Neuronal stem cell (in vitro differentiated cells): Measurements from ENCODE around the gene PTPRU.
A peak's percentile ranks its signal among the peaks of the same experiment; 100 is the strongest.

ENCODE experiments used
- DNase-seq: peaks from one replicate; pipeline ENCODE4 v3.0.0-alpha.2; 2013; ENCODE audit warnings: low spot score
- H2AFZ ChIP-seq: one replicate; pipeline ENCODE4 v1.6.1; 2013; ENCODE audit warnings: mild to moderate bottlenecking, low read length, inconsistent platforms
- H2AK5ac ChIP-seq: 2 replicates; pipeline ENCODE4 v1.6.1; 2013; ENCODE audit warnings: low read depth, mild to moderate bottlenecking, inconsistent platforms, low read length, moderate library complexity, mixed read lengths
- H2BK120ac ChIP-seq: 2 replicates; pipeline ENCODE4 v1.6.1; 2013; ENCODE audit warnings: low read depth, mild to moderate bottlenecking, inconsistent platforms, low read length, moderate library complexity, mixed read lengths
- H2BK12ac ChIP-seq: one replicate; pipeline ENCODE4 v1.6.1; 2013; ENCODE audit warnings: low read length, inconsistent platforms
- H2BK15ac ChIP-seq: 2 replicates; pipeline ENCODE4 v1.6.1; 2013; ENCODE audit warnings: mild to moderate bottlenecking, low read length, inconsistent platforms, mixed read lengths
- H2BK5ac ChIP-seq: one replicate; pipeline ENCODE4 v1.6.1; 2013; ENCODE audit warnings: inconsistent platforms, mild to moderate bottlenecking, low read length, moderate library complexity
- H3K14ac ChIP-seq: one replicate; pipeline ENCODE4 v1.6.1; 2013; ENCODE audit warnings: low read length, inconsistent platforms
- H3K18ac ChIP-seq: 2 replicates; pipeline ENCODE4 v1.6.1; 2013; ENCODE audit warnings: low read length, inconsistent platforms
- H3K23ac ChIP-seq: 2 replicates; pipeline ENCODE4 v1.6.1; 2013; ENCODE audit warnings: low read depth, mild to moderate bottlenecking, mixed read lengths, low read length, inconsistent platforms; ENCODE audit not compliant: poor library complexity
- H3K27ac ChIP-seq: replicated peaks from 3 replicates; pipeline ENCODE4 v1.5.1; 2013; ENCODE audit warnings: low read length, inconsistent platforms
- H3K27me3 ChIP-seq, 3 experiments: 2 replicates each; pipeline ENCODE4 v1.6.1; 2013; ENCODE audit warnings: low read length in 3 of 3, mild to moderate bottlenecking in 2 of 3, inconsistent platforms in 1 of 3, low read depth in 1 of 3, mixed read lengths in 1 of 3, moderate library complexity in 1 of 3; ENCODE audit not compliant: control insufficient read depth in 3 of 3, insufficient read depth in 3 of 3
- H3K36me3 ChIP-seq, 2 donors: replicated peaks in 1 of 2; 2 replicates each; pipeline ENCODE4 v1.6.1; 2013; ENCODE audit warnings: low read length in 2 of 2; ENCODE audit not compliant: control insufficient read depth in 2 of 2, insufficient read depth in 2 of 2
- H3K4ac ChIP-seq: 2 replicates; pipeline ENCODE4 v1.6.1; 2013; ENCODE audit warnings: inconsistent platforms, mild to moderate bottlenecking, low read length, moderate library complexity
- H3K4me1 ChIP-seq, 2 donors: 1 replicate in 1 of 2; 2 replicates in 1 of 2; pipeline ENCODE4 v1.6.1; 2013; ENCODE audit warnings: low read length in 2 of 2, low read depth in 1 of 2; ENCODE audit not compliant: control insufficient read depth in 2 of 2, insufficient read depth in 1 of 2
- H3K4me2 ChIP-seq: one replicate; pipeline ENCODE4 v1.6.1; 2013; ENCODE audit warnings: mild to moderate bottlenecking, low read length, inconsistent platforms; ENCODE audit not compliant: insufficient read depth, poor library complexity, severe bottlenecking
- H3K4me3 ChIP-seq, 2 donors: 2 replicates each; pipeline ENCODE4 v1.5.1; 2013; ENCODE audit warnings: low read length in 2 of 2, mild to moderate bottlenecking in 2 of 2, inconsistent platforms in 1 of 2, moderate library complexity in 1 of 2
- H3K79me1 ChIP-seq: one replicate; pipeline ENCODE4 v1.6.1; 2013; ENCODE audit warnings: low read depth, mild to moderate bottlenecking, inconsistent platforms, low read length, moderate library complexity
- H3K9ac ChIP-seq: one replicate; pipeline ENCODE4 v1.6.1; 2013; ENCODE audit warnings: mild to moderate bottlenecking, low read depth, low read length, inconsistent platforms; ENCODE audit not compliant: poor library complexity
- H3K9me3 ChIP-seq, 2 donors: replicated peaks in 1 of 2; 2 replicates each; pipeline versions ENCODE3 to v1.6.1; 2013; ENCODE audit warnings: low read length in 2 of 2, mild to moderate bottlenecking in 2 of 2, inconsistent platforms in 1 of 2, low read depth in 1 of 2, mixed read lengths in 1 of 2, moderate library complexity in 1 of 2; ENCODE audit not compliant: control insufficient read depth in 2 of 2, insufficient read depth in 1 of 2
- H4K8ac ChIP-seq: one replicate; pipeline ENCODE4 v1.6.1; 2013; ENCODE audit warnings: low read depth, mild to moderate bottlenecking, inconsistent platforms, low read length, moderate library complexity
- H4K91ac ChIP-seq: one replicate; pipeline ENCODE4 v1.6.1; 2013; ENCODE audit warnings: low read length, low read depth, mild to moderate bottlenecking, inconsistent platforms; ENCODE audit not compliant: poor library complexity
- WGBS, 2 donors: extraction: QIAGEN DNeasy Blood & Tissue Kit; methylation state at CpG; one replicate each; pipeline ENCODE4 v1.1.7; 2013; ENCODE audit warnings: missing lambda C conversion rate in 2 of 2, mixed read lengths in 1 of 2; ENCODE audit not compliant: insufficient read length in 2 of 2, insufficient replicate concordance in 1 of 2; ENCODE audit errors: extremely low coverage in 2 of 2; 5-methylcytosine and 5-hydroxymethylcytosine counted together

The PTPRU gene

DNA sequence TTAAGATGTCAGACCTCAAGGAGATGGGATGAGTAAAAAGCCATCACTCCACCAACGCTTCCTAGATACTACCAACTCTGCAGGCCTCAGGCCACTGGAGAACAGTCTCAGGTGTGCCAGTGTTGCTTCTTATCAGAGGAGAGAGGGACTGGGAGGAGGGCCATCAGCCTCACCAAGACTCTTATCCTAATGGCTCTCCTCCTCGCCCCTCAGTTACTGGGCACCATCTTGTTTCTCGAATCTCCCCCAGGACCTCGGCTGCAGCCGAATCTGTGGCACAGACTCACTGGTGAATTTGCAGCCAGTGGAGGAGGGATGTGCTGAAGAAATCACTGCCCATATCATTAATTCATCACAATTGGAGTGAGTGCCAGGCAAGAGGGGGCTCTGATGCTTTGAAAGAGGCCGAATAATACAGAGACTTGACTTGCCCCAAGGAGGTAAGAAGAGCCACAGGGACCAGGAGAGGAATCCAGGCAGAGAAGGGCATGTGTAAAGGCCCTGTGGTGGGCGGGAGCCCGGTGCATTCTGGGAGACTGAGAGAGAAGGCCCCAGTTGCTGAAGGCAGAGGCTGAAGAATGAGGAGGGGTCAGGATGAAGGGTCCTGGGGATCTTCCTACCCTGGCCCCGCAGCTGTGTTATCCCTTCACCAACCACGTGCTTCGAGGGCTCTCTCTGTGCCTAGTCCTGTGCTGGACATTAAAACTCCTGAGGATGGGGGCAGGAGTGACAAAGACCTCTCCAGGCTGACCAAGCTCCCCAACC lies 129.8 kb downstream of the PTPRU start:
- Histone ChIP-seq H2AK5ac (peak overlapping the region; percentile 18), H4K91ac (no peak overlapping the region), H3K4ac (no peak overlapping the region), H3K4me3 (no peak overlapping the region), H2BK12ac (no peak overlapping the region), H2BK120ac (no peak overlapping the region), H3K36me3 (no peaks in the 10 kb centered on the region), H2AFZ (no peak overlapping the region), H3K79me1 (no peaks in the 10 kb centered on the region), H3K9me3 (no peaks in the 10 kb centered on the region), H2BK15ac (no peak overlapping the region), H3K23ac (no peak overlapping the region), H3K4me1 (no peaks in the 10 kb centered on the region), H3K18ac (peak overlapping the region; percentile 52), H3K4me2 (no peak overlapping the region), H3K14ac (no peak overlapping the region), H2BK5ac (no peak overlapping the region), H3K9ac (no peak overlapping the region), H4K8ac (no peak overlapping the region), H3K27ac (no peak overlapping the region), H3K27me3 (peaks cover 0 to 12% (median 0%) of the 10 kb centered on the region in 3 experiments)
- no peak for DNase-seq
- no CpG with 5 or more reads among the region's 11 CpGs for WGBS, 2 donors

DNA sequence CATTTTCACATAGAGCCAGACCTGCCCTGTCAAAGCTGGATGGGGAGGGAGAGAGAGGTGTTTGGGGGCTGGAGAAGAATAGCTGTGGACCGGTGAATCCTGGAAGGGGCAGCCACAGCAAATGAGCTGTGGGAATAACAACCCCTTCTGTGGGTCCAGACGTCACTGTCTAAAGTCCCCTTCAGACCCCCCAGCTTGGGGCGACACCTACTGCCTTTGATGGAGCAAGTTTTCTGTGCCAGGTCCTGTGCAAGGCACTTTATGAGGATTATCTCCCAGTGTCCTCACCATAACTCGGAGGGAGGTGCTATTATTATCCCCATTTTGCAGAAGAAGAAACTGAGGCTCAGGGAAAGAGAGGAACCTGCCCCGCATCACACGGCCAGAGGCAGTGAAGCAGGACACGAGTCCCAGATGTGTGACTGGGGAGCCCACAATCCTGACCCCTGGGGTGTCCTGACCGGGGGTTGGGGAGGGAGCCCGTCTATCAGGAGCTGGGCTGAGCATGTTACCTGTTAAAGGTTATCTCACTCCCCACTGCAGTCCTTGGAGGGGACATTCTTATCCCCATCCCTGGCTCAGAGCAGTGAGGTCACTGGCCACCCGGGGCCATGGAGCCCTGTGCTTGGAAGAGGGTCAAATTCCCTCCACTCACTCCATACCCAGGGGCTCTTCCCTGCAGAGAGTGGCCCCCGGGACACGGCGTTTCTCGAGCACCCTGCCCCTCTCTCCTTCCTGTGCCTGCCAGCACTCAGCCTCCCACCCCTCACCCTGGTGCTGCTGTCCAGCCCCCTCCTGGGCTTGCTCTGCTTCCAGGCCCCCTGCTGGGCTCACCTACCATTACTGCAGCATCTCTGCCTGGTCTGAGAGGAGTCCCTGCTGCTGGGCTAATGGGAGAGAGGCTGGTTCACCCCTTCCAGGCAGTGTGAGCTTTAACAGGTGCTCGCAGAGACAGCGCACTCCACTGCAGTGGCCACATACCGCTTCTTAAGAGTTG lies 132.9 kb downstream of the PTPRU start:
- Histone ChIP-seq H2AFZ (no peak overlapping the region), H3K9me3 (no peaks in the 10 kb centered on the region), H3K27ac (no peak overlapping the region), H2BK120ac (no peak overlapping the region), H2AK5ac (peak overlapping the region; percentile 5), H3K14ac (no peak overlapping the region), H2BK15ac (no peak overlapping the region), H3K4me3 (no peak overlapping the region), H3K79me1 (no peaks in the 10 kb centered on the region), H3K9ac (no peak overlapping the region), H2BK12ac (no peak overlapping the region), H4K8ac (no peak overlapping the region), H3K23ac (no peak overlapping the region), H4K91ac (no peak overlapping the region), H3K4me1 (no peaks in the 10 kb centered on the region), H3K18ac (peak overlapping the region; percentile 77), H3K27me3 (peaks cover 0 to 9% (median 0%) of the 10 kb centered on the region in 3 experiments), H2BK5ac (no peak overlapping the region), H3K4me2 (no peak overlapping the region), H3K4ac (no peak overlapping the region), H3K36me3 (no peaks in the 10 kb centered on the region)
- no CpG with 5 or more reads among the region's 17 CpGs for WGBS, 2 donors
- no peak for DNase-seq

DNA sequence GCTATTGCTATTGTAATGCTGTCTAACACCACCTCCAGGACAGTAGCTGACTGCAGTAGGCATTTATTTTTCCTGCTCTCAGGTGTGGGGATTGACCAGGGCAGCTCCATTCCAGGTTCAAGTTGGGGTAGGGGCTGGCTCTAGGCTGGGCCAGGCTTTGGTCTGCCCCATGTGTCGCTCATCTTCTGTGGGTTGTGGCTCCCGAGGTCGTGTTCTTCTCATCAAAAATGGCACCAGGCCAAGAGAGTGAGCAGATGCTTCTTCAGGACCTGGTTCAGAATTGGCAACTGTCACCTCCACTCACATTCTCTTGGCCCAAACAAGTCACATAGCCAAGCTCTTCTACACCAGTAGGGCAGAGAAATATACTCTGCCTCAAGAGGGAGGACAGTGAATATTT lies 133.7 kb downstream of the PTPRU start:
- no peak overlapping the region for H3K4ac ChIP-seq
- peaks cover 0 to 9% (median 0%) of the 10 kb centered on the region in 3 experiments for H3K27me3 ChIP-seq
- no peaks in the 10 kb centered on the region for H3K79me1 ChIP-seq
- no CpG with 5 or more reads among the region's 3 CpGs for WGBS, 2 donors
- no peak overlapping the region for H3K14ac ChIP-seq
- H3K9me3 ChIP-seq = no peaks in the 10 kb centered on the region
- no peak overlapping the region for H2BK12ac ChIP-seq
- H2BK15ac ChIP-seq = no peak overlapping the region
- H2AK5ac ChIP-seq = peak overlapping the region; percentile 5
- DNase-seq = no peak
- no peaks in the 10 kb centered on the region for H3K36me3 ChIP-seq
- H4K8ac ChIP-seq = no peak overlapping the region
- H3K4me1 ChIP-seq = no peaks in the 10 kb centered on the region
- no peak overlapping the region for H3K27ac ChIP-seq
- H3K9ac ChIP-seq = no peak overlapping the region
- H4K91ac ChIP-seq = no peak overlapping the region
- H2BK120ac ChIP-seq = no peak overlapping the region
- no peak overlapping the region for H3K23ac ChIP-seq
- H3K4me2 ChIP-seq = no peak overlapping the region
- no peak overlapping the region for H3K4me3 ChIP-seq
- no peak overlapping the region for H3K18ac ChIP-seq
- H2BK5ac ChIP-seq = no peak overlapping the region
- no peak overlapping the region for H2AFZ ChIP-seq

DNA sequence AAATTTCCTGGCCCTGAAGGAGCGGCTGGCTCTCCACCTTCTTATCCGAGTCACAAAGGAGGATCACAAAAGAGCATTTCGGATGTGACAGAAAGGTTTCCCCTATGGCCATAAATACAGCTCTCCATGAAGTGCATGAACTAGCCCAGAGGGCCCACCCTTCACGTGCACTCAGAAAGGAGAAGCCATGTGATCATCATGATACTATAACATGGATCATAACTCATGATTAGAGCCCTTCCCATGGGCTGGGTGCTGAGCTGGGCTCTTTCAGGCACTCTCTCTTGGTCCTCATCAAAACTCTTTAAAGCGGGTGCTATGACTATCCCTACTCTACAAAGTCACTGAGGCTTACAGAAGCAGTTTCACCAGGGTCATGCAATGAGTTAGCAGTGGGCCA lies 135.0 kb downstream of the PTPRU start:
- Histone ChIP-seq H2BK5ac (no peak overlapping the region), H3K36me3 (no peaks in the 10 kb centered on the region), H3K27me3 (peaks cover 0 to 9% (median 0%) of the 10 kb centered on the region in 3 experiments), H2AFZ (no peak overlapping the region), H4K8ac (no peak overlapping the region), H2BK12ac (no peak overlapping the region), H3K27ac (no peak overlapping the region), H3K4me3 (no peak overlapping the region), H2BK15ac (no peak overlapping the region), H2BK120ac (no peak overlapping the region), H3K4me2 (no peak overlapping the region), H3K23ac (no peak overlapping the region), H3K4me1 (no peaks in the 10 kb centered on the region), H3K9me3 (no peaks in the 10 kb centered on the region), H3K79me1 (no peaks in the 10 kb centered on the region), H3K4ac (no peak overlapping the region), H4K91ac (no peak overlapping the region), H3K18ac (no peak overlapping the region), H3K14ac (no peak overlapping the region), H2AK5ac (no peak overlapping the region), H3K9ac (no peak overlapping the region)
- no peak for DNase-seq
- WGBS, 2 donors = no CpG with 5 or more reads among the region's 5 CpGs
